ENCODE results near the gene TCF4. TPM values are rescaled to one million over a fixed set of nuclear protein-coding genes. Genes with fewer than 3 reads are reported as not detected.

The TCF4 gene
- total and polyA plus RNA-seq, 8 donors = 5.1 to 187 (median 39.9) TPM

- 86 to 90% (median 89%) methylated on average over 2 of the region's 2 CpGs for WGBS, 5 donors
These were observed 21.5 kb downstream of the TCF4 start for GRCh38 chr18:55566456-55566935.

GRCh38 chr18:55559739-55560138 lies 28.3 kb downstream of the TCF4 start:
- no peak for TF ChIP-seq POLR2AphosphoS5 (IDR thresholded peaks at IDR 0.05)
- TF ChIP-seq EP300 (IDR thresholded peaks at IDR 0.05) = no peak
- TF ChIP-seq POLR2A (IDR thresholded peaks at IDR 0.05) = no peak
- no peak for TF ChIP-seq CTCF (IDR thresholded peaks at IDR 0.05)
- no peak for DNase-seq
- no peaks in the 10 kb centered on the region for H3K4me1 ChIP-seq
- H3K27ac ChIP-seq = no peak overlapping the region
- peaks cover 0 to 8% (median 2%) of the 10 kb centered on the region in 4 donors for H3K9me3 ChIP-seq
- H3K36me3 ChIP-seq = no peaks in the 10 kb centered on the region
- 60 to 84% (median 70%) methylated on average over 2 of the region's 2 CpGs for WGBS, 5 donors
- H3K4me3 ChIP-seq = no peak overlapping the region
- intact Hi-C loops (cut with DNase I; ENCODE audit: low total_unique reads) = no loop called here
- no peaks in the 10 kb centered on the region for H3K27me3 ChIP-seq

More at GRCh38 chr18:55566456-55566935, 21.5 kb downstream of the TCF4 start:
- Histone ChIP-seq H3K36me3 (no peaks in the 10 kb centered on the region), H3K9me3 (peaks cover 0 to 8% (median 2%) of the 10 kb centered on the region in 4 donors), H3K4me3 (no peak overlapping the region), H3K4me1 (no peaks in the 10 kb centered on the region), H3K27ac (no peak overlapping the region), H3K27me3 (no peaks in the 10 kb centered on the region)
- DNase-seq = no peak
- intact Hi-C loops (cut with DNase I; ENCODE audit: low total_unique reads) = no loop called here
- no peak for TF ChIP-seq POLR2AphosphoS5 (IDR thresholded peaks at IDR 0.05)
- no peak for TF ChIP-seq CTCF (IDR thresholded peaks at IDR 0.05)

GRCh38 chr18:55557211-55557610 lies 30.8 kb downstream of the TCF4 start:
- no peak for DNase-seq
- Histone ChIP-seq H3K4me3 (no peak overlapping the region), H3K36me3 (no peaks in the 10 kb centered on the region), H3K27ac (no peak overlapping the region), H3K27me3 (no peaks in the 10 kb centered on the region), H3K4me1 (no peaks in the 10 kb centered on the region), H3K9me3 (peaks cover 0 to 5% (median 2%) of the 10 kb centered on the region in 4 donors)
- intact Hi-C loops (cut with DNase I; ENCODE audit: low total_unique reads) = no loop called here
- 80 to 91% (median 81%) methylated on average over 1 of the region's 1 CpG for WGBS, 5 donors
- TF ChIP-seq POLR2A (IDR thresholded peaks at IDR 0.05) (no peak), EP300 (IDR thresholded peaks at IDR 0.05) (no peak), CTCF (IDR thresholded peaks at IDR 0.05) (no peak), POLR2AphosphoS5 (IDR thresholded peaks at IDR 0.05) (no peak)

GRCh38 chr18:55555395-55556027 lies 32.5 kb downstream of the TCF4 start:
- peaks cover 0 to 6% (median 0%) of the 10 kb centered on the region in 4 donors for H3K4me1 ChIP-seq
- no peaks in the 10 kb centered on the region for H3K36me3 ChIP-seq
- H3K27me3 ChIP-seq = no peaks in the 10 kb centered on the region
- no peak for DNase-seq
- H3K27ac ChIP-seq = no peak overlapping the region
- TF ChIP-seq POLR2A (IDR thresholded peaks at IDR 0.05) (no peak), EP300 (IDR thresholded peaks at IDR 0.05) (no peak), CTCF (IDR thresholded peaks at IDR 0.05) (no peak), POLR2AphosphoS5 (IDR thresholded peaks at IDR 0.05) (no peak)
- intact Hi-C loops (cut with DNase I; ENCODE audit: low total_unique reads) = no loop called here
- H3K4me3 ChIP-seq = no peak overlapping the region
- H3K9me3 ChIP-seq = no peaks in the 10 kb centered on the region
- WGBS, 5 donors = 76 to 85% (median 78%) methylated on average over 4 of the region's 4 CpGs

Measured in stomach (tissue), 9 donors.